ENCODE results near the gene HM13. TPM values are rescaled to one million over a fixed set of nuclear protein-coding genes. Genes with fewer than 3 reads are reported as not detected.
A peak's percentile ranks its signal among the peaks of the same experiment; 100 is the strongest.

The HM13 gene
- total RNA-seq, 1 experiment from 2014 or later = 183 TPM

DNA sequence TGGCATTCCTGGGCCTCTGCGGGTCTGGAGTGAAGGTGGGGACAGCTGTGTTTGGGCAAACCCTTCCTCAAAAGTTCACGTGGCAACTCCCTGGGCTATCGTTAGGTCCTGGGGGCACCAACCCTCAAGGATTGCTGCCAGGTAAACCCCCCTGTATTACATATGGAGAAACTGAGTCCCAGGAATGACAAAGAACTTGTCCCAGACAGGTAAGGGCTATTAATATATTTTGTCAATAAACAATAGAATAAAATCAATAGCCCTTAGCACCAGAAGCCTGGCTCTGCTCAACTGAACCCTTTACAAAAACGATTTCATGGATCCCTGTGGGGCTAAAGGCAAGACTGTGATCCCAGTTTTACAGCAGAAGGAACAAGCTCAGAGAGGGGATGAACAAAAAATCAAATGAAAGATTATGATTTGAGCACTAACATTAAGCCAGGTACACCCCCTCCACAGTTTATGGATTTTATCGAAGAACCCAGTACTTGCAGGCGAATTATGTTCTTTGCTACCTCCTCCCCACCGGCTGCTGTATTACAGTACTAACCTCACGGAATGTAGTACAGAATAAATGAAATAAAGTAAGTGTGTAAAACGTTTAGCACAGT, 93.5 kb downstream of the HM13 start:
- H3K27ac ChIP-seq (ENCODE audit: low read depth, low read length) = peak overlapping the region; percentile 98
- TF ChIP-seq CBX3 (IDR thresholded peaks at IDR 0.05; ENCODE audit: low read depth) (no peak), CEBPB (IDR thresholded peaks at IDR 0.05; ENCODE audit: low read depth) (no peak), SP1 (IDR thresholded peaks at IDR 0.05; ENCODE audit: low read depth) (no peak), EZH2 (IDR thresholded peaks at IDR 0.05) (no peak), RAD21 (IDR thresholded peaks at IDR 0.05; ENCODE audit: low read depth) (no peak), ELF1 (IDR thresholded peaks at IDR 0.05; ENCODE audit: borderline replicate concordance, low read depth) (no peak), SRF (IDR thresholded peaks at IDR 0.05; ENCODE audit: low read depth) (no peak), JUND (IDR thresholded peaks at IDR 0.05) (no peak), TCF7L2 (IDR thresholded peaks at IDR 0.05; ENCODE audit: borderline replicate concordance, extremely low read depth, insufficient read depth, insufficient read length) (no peak), FOSL1 (IDR thresholded peaks at IDR 0.05; ENCODE audit: low read depth) (no peak), SIN3A (IDR thresholded peaks at IDR 0.05; ENCODE audit: low read depth) (no peak), YY1 (IDR thresholded peaks at IDR 0.05; ENCODE audit: extremely low read depth, insufficient replicate concordance, low read depth, low read length) (no peak)
- TF ChIP-seq, protein P1, sequence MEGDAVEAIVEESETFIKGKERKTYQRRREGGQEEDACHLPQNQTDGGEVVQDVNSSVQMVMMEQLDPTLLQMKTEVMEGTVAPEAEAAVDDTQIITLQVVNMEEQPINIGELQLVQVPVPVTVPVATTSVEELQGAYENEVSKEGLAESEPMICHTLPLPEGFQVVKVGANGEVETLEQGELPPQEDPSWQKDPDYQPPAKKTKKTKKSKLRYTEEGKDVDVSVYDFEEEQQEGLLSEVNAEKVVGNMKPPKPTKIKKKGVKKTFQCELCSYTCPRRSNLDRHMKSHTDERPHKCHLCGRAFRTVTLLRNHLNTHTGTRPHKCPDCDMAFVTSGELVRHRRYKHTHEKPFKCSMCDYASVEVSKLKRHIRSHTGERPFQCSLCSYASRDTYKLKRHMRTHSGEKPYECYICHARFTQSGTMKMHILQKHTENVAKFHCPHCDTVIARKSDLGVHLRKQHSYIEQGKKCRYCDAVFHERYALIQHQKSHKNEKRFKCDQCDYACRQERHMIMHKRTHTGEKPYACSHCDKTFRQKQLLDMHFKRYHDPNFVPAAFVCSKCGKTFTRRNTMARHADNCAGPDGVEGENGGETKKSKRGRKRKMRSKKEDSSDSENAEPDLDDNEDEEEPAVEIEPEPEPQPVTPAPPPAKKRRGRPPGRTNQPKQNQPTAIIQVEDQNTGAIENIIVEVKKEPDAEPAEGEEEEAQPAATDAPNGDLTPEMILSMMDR (IDR thresholded peaks at IDR 0.05 in 2 of 3, conservative IDR thresholded peaks at IDR 0.05 in 1 of 3; ENCODE audit: borderline replicate concordance in 1 of 3, insufficient read depth in 1 of 3, low read depth in 2 of 3, low read length in 2 of 3) = no peak
- TF ChIP-seq, protein P2, sequence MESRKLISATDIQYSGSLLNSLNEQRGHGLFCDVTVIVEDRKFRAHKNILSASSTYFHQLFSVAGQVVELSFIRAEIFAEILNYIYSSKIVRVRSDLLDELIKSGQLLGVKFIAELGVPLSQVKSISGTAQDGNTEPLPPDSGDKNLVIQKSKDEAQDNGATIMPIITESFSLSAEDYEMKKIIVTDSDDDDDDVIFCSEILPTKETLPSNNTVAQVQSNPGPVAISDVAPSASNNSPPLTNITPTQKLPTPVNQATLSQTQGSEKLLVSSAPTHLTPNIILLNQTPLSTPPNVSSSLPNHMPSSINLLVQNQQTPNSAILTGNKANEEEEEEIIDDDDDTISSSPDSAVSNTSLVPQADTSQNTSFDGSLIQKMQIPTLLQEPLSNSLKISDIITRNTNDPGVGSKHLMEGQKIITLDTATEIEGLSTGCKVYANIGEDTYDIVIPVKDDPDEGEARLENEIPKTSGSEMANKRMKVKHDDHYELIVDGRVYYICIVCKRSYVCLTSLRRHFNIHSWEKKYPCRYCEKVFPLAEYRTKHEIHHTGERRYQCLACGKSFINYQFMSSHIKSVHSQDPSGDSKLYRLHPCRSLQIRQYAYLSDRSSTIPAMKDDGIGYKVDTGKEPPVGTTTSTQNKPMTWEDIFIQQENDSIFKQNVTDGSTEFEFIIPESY (IDR thresholded peaks at IDR 0.05; ENCODE audit: extremely low read depth, insufficient replicate concordance, low read length) = no peak
- no peaks in the 10 kb centered on the region; the same call in 1 of the 2 replicates for H4K20me1 ChIP-seq (ENCODE audit: insufficient read depth)
- H3K9ac ChIP-seq (ENCODE audit: low read length) = peak overlapping the region; percentile 99
- no peak overlapping the region for H2AFZ ChIP-seq (ENCODE audit: low read depth, low read length, poor library complexity, severe bottlenecking)
- H3K4me1 ChIP-seq (ENCODE audit: control insufficient read depth in 1 of 2, insufficient read depth in 2 of 2, low read length in 2 of 2) = peaks cover 63 to 98% of the 10 kb centered on the region in 2 experiments
- CTCF ChIA-PET = interaction anchor here (1.3 to 8.2 kb wide), 4 partner anchors 14 to 116 kb away, joined by 4 to 589 read pairs (median 132); no protein-coding TSS in a partner anchor
- H3K79me2 ChIP-seq (ENCODE audit: insufficient read depth, low read length) = peaks cover 27% of the 10 kb centered on the region
- intact Hi-C loops (cut with micrococcal nuclease) = loop anchor here (1.0 kb wide), 2 partner anchors 14 to 34 kb away; no protein-coding TSS in a partner anchor
- H3K4me3 ChIP-seq (replicated peaks in 1 of 2; ENCODE audit: low read depth in 1 of 2, low read length in 2 of 2) = peak overlapping the region; percentile 91 to 96
- H3K4me2 ChIP-seq (ENCODE audit: low read length) = peak overlapping the region; percentile 75
- no peaks in the 10 kb centered on the region for H3K9me2 ChIP-seq (ENCODE audit: insufficient read depth)
- no TSS peak for BruUV-seq (replicated peaks)
- no peaks in the 10 kb centered on the region for H3K27me3 ChIP-seq (ENCODE audit: insufficient read depth, low read length)
- POLR2A ChIA-PET = interaction anchor here (1.0 to 20.0 kb wide), 13 partner anchors 12 to 123 kb away, joined by 3 to 1106 read pairs (median 4); a partner anchor contains a TSS
- no peak for ATAC-seq
- peak; percentile 43 for DNase-seq (ENCODE audit: low read depth, low spot score)
- RAD21 ChIA-PET (ENCODE audit: low non-redundant PET in 1 of 2, low total read pairs in 2 of 2, uncharacterized antibody in 2 of 2, unreplicated experiment in 2 of 2) = interaction anchor here (0.7 to 2.7 kb wide), 7 partner anchors 12 to 47 kb away, joined by 3 to 9 read pairs (median 3); no protein-coding TSS in a partner anchor
- H3K9me3 ChIP-seq (ENCODE audit: control insufficient read depth in 1 of 2, insufficient read depth in 1 of 2, low read depth in 1 of 2, low read length in 2 of 2) = no peaks in the 10 kb centered on the region
- peaks cover 0 to 13% of the 10 kb centered on the region in 2 experiments; a peak in 2 of 4 replicates for H3K36me3 ChIP-seq (ENCODE audit: control insufficient read depth in 1 of 2, insufficient read depth in 2 of 2, low read length in 2 of 2)

Data from HCT116 (cell line).